ENCODE results near the gene IFT172.

The IFT172 gene

GRCh38 chr2:27520316-27520715, 30.8 kb upstream of the IFT172 start:
- Histone ChIP-seq H3K9me2 (replicated peaks; ENCODE audit: control insufficient read depth, low read length) (no peaks in the 10 kb centered on the region), H3K79me2 (ENCODE audit: control insufficient read depth, low read length) (no peaks in the 10 kb centered on the region), H3K4me1 (ENCODE audit: control insufficient read depth, low read length) (no peaks in the 10 kb centered on the region), H3K4me2 (ENCODE audit: low read length) (no peak overlapping the region), H3K27me3 (ENCODE audit: control insufficient read depth, low read length) (no peaks in the 10 kb centered on the region), H3K4me3 (ENCODE audit: low read length) (no peak overlapping the region), H4K20me1 (ENCODE audit: control insufficient read depth, insufficient read depth, low read depth, low read length) (no peaks in the 10 kb centered on the region), H3K27ac (ENCODE audit: low read depth, low read length) (no peak overlapping the region), H3K36me3 (ENCODE audit: control insufficient read depth, low read length) (no peaks in the 10 kb centered on the region), H3F3A (ENCODE audit: control insufficient read depth, insufficient read depth) (no peaks in the 10 kb centered on the region), H3K9me3 (ENCODE audit: control insufficient read depth, insufficient read depth, low read length) (no peaks in the 10 kb centered on the region)
- TF ChIP-seq, protein P1, sequence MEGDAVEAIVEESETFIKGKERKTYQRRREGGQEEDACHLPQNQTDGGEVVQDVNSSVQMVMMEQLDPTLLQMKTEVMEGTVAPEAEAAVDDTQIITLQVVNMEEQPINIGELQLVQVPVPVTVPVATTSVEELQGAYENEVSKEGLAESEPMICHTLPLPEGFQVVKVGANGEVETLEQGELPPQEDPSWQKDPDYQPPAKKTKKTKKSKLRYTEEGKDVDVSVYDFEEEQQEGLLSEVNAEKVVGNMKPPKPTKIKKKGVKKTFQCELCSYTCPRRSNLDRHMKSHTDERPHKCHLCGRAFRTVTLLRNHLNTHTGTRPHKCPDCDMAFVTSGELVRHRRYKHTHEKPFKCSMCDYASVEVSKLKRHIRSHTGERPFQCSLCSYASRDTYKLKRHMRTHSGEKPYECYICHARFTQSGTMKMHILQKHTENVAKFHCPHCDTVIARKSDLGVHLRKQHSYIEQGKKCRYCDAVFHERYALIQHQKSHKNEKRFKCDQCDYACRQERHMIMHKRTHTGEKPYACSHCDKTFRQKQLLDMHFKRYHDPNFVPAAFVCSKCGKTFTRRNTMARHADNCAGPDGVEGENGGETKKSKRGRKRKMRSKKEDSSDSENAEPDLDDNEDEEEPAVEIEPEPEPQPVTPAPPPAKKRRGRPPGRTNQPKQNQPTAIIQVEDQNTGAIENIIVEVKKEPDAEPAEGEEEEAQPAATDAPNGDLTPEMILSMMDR (IDR thresholded peaks at IDR 0.05; ENCODE audit: low read depth, low read length, poor library complexity, severe bottlenecking), result no peak
- TF ChIP-seq EZH2phosphoT487 (IDR thresholded peaks at IDR 0.05; ENCODE audit: borderline replicate concordance, low read length), result no peak

GRCh38 chr2:27518782-27519113, 29.2 kb upstream of the IFT172 start:
- TF ChIP-seq, protein P1 (IDR thresholded peaks at IDR 0.05; ENCODE audit: low read depth, low read length, poor library complexity, severe bottlenecking), result no peak
- no peak for TF ChIP-seq EZH2phosphoT487 (IDR thresholded peaks at IDR 0.05; ENCODE audit: borderline replicate concordance, low read length)
- Histone ChIP-seq H4K20me1 (ENCODE audit: control insufficient read depth, insufficient read depth, low read depth, low read length) (no peaks in the 10 kb centered on the region), H3K4me2 (ENCODE audit: low read length) (no peak overlapping the region)

DNA sequence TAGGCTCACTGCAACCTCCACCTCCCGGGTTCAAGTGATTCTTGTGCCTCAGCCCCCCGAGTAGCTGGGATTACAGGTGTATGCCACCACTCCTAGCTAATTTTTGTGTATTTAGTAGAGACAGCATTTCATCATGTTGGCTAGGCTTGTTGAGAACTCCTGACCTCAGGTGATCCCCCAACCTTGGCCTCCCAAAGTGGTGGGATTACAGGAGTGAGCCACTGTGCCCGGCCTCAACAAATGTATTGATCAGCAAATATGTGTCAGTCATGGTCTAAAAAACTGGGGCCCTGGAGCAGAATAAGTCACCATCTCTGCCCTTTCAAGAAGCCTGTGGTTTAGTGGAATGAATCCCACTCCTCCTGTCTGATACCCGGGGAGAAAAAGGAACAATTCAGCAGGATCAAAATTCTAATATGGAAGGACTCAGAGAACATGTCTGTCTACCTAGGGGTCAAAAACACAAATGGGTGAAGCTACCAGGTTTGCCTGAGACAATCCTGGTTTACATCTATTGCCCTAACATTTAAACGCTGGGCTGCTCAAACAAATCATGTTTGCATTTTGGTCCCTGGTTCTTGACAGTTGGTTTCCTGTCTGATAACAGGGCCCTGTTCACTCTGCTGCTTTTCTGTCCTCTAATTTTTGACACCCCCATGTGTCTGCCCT, 28.7 kb upstream of the IFT172 start:
- Histone ChIP-seq H3K9me2 (replicated peaks; ENCODE audit: control insufficient read depth, low read length) (no peaks in the 10 kb centered on the region), H3K4me1 (ENCODE audit: control insufficient read depth, low read length) (no peaks in the 10 kb centered on the region), H3K9me3 (ENCODE audit: control insufficient read depth, insufficient read depth, low read length) (no peaks in the 10 kb centered on the region), H3K36me3 (ENCODE audit: control insufficient read depth, low read length) (no peaks in the 10 kb centered on the region), H3K27me3 (ENCODE audit: control insufficient read depth, low read length) (no peaks in the 10 kb centered on the region), H4K20me1 (ENCODE audit: control insufficient read depth, insufficient read depth, low read depth, low read length) (no peaks in the 10 kb centered on the region), H3K4me2 (ENCODE audit: low read length) (no peak overlapping the region), H3K4me3 (ENCODE audit: low read length) (no peak overlapping the region), H3K27ac (ENCODE audit: low read depth, low read length) (no peak overlapping the region), H3F3A (ENCODE audit: control insufficient read depth, insufficient read depth) (no peaks in the 10 kb centered on the region), H3K79me2 (ENCODE audit: control insufficient read depth, low read length) (no peaks in the 10 kb centered on the region)
- no peak for TF ChIP-seq EZH2phosphoT487 (IDR thresholded peaks at IDR 0.05; ENCODE audit: borderline replicate concordance, low read length)
- TF ChIP-seq, protein P1 (IDR thresholded peaks at IDR 0.05; ENCODE audit: low read depth, low read length, poor library complexity, severe bottlenecking), result no peak

More at GRCh38 chr2:27518782-27519113, 29.2 kb upstream of the IFT172 start:
- Histone ChIP-seq H3K36me3 (ENCODE audit: control insufficient read depth, low read length) (no peaks in the 10 kb centered on the region), H3K27ac (ENCODE audit: low read depth, low read length) (no peak overlapping the region), H3K27me3 (ENCODE audit: control insufficient read depth, low read length) (no peaks in the 10 kb centered on the region), H3K4me3 (ENCODE audit: low read length) (no peak overlapping the region), H3F3A (ENCODE audit: control insufficient read depth, insufficient read depth) (no peaks in the 10 kb centered on the region), H3K79me2 (ENCODE audit: control insufficient read depth, low read length) (no peaks in the 10 kb centered on the region), H3K9me2 (replicated peaks; ENCODE audit: control insufficient read depth, low read length) (no peaks in the 10 kb centered on the region), H3K4me1 (ENCODE audit: control insufficient read depth, low read length) (no peaks in the 10 kb centered on the region), H3K9me3 (ENCODE audit: control insufficient read depth, insufficient read depth, low read length) (no peaks in the 10 kb centered on the region)

All from DOHH2 (cell line).